Mesenchymal stem cell (in vitro differentiated cells and primary cell): Measurements from ENCODE around the gene DCUN1D1.

ENCODE experiments used
- DNase-seq: peaks from one replicate; pipeline ENCODE4 v3.0.0-alpha.2; 2013
- H2AFZ ChIP-seq: one replicate; pipeline ENCODE4 v1.6.1; 2013; ENCODE audit warnings: low read depth, mild to moderate bottlenecking, control low read depth, inconsistent platforms, low read length, moderate library complexity
- H2AK5ac ChIP-seq: 2 replicates; pipeline ENCODE4 v1.6.1; 2013; ENCODE audit warnings: low read length, moderate library complexity, mild to moderate bottlenecking, inconsistent platforms; ENCODE audit not compliant: severe bottlenecking
- H2BK120ac ChIP-seq: one replicate; pipeline ENCODE4 v1.6.1; 2013; ENCODE audit warnings: low read depth, mild to moderate bottlenecking, inconsistent platforms, low read length, moderate library complexity
- H2BK12ac ChIP-seq, 2 experiments: one replicate each; pipeline ENCODE4 v1.6.1; 2013; ENCODE audit warnings: inconsistent platforms in 2 of 2, low read length in 2 of 2, mild to moderate bottlenecking in 2 of 2, moderate library complexity in 2 of 2, control low read depth in 1 of 2
- H2BK15ac ChIP-seq: one replicate; pipeline ENCODE4 v1.6.1; 2013; ENCODE audit warnings: mild to moderate bottlenecking, low read depth, inconsistent platforms; ENCODE audit not compliant: poor library complexity, severe bottlenecking
- H2BK5ac ChIP-seq: 2 replicates; pipeline ENCODE4 v1.6.1; 2013; ENCODE audit warnings: low read depth, mild to moderate bottlenecking, low read length, control low read depth, inconsistent platforms; ENCODE audit not compliant: poor library complexity, severe bottlenecking
- H3K14ac ChIP-seq, 2 experiments: one replicate each; pipeline ENCODE4 v1.6.1; 2013; ENCODE audit warnings: inconsistent platforms in 2 of 2, low read length in 2 of 2, control low read depth in 1 of 2, mild to moderate bottlenecking in 1 of 2, moderate library complexity in 1 of 2
- H3K18ac ChIP-seq, 2 experiments: one replicate each; pipeline ENCODE4 v1.6.1; 2013; ENCODE audit warnings: inconsistent platforms in 2 of 2, low read length in 2 of 2, control low read depth in 1 of 2, low read depth in 1 of 2, mild to moderate bottlenecking in 1 of 2
- H3K23ac ChIP-seq, 2 experiments: one replicate each; pipeline ENCODE4 v1.6.1; 2013; ENCODE audit warnings: inconsistent platforms in 2 of 2, low read length in 2 of 2, mild to moderate bottlenecking in 2 of 2, moderate library complexity in 2 of 2, control low read depth in 1 of 2
- H3K27ac ChIP-seq: 2 replicates; pipeline ENCODE4 v1.5.1; 2013; ENCODE audit warnings: mild to moderate bottlenecking, moderate library complexity, low read length, control low read depth, inconsistent platforms; ENCODE audit not compliant: poor library complexity, severe bottlenecking
- H3K27me3 ChIP-seq, 2 experiments: 2 replicates each; pipeline versions ENCODE4 v1.6.1 to v1.7.0; 2013; ENCODE audit warnings: low read length in 2 of 2, mild to moderate bottlenecking in 2 of 2, moderate library complexity in 2 of 2, control low read depth in 1 of 2, inconsistent platforms in 1 of 2; ENCODE audit not compliant: control insufficient read depth in 1 of 2, insufficient read depth in 1 of 2
- H3K36me3 ChIP-seq, 2 experiments: 2 replicates each; pipeline versions ENCODE4 v1.6.1 to v1.7.0; 2013; ENCODE audit warnings: low read length in 2 of 2, control low read depth in 1 of 2, inconsistent platforms in 1 of 2, low read depth in 1 of 2, mild to moderate bottlenecking in 1 of 2; ENCODE audit not compliant: insufficient read depth in 2 of 2, control insufficient read depth in 1 of 2
- H3K4ac ChIP-seq, 2 experiments: one replicate each; pipeline ENCODE4 v1.6.1; 2013; ENCODE audit warnings: inconsistent platforms in 2 of 2, low read length in 2 of 2, mild to moderate bottlenecking in 2 of 2, moderate library complexity in 2 of 2, control low read depth in 1 of 2, low read depth in 1 of 2
- H3K4me1 ChIP-seq: 2 replicates; pipeline ENCODE4 v1.6.1; 2013; ENCODE audit warnings: low read depth, low read length, control low read depth; ENCODE audit not compliant: control insufficient read depth, insufficient read depth
- H3K4me2 ChIP-seq: 2 replicates; pipeline ENCODE4 v1.6.1; 2013; ENCODE audit warnings: low read length, mild to moderate bottlenecking, inconsistent platforms; ENCODE audit not compliant: poor library complexity, severe bottlenecking
- H3K4me3 ChIP-seq, 2 experiments: 2 replicates each; pipeline versions ENCODE4 v1.5.1 to v1.7.0; 2013; ENCODE audit warnings: low read length in 2 of 2, mild to moderate bottlenecking in 2 of 2, control low read depth in 1 of 2, low read depth in 1 of 2; ENCODE audit not compliant: insufficient read depth in 1 of 2
- H3K79me1 ChIP-seq: replicated peaks from 2 replicates; pipeline ENCODE4 v1.6.1; 2013; ENCODE audit warnings: mild to moderate bottlenecking, control low read depth, low read length, inconsistent platforms; ENCODE audit not compliant: poor library complexity, severe bottlenecking
- H3K9ac ChIP-seq: 2 replicates; pipeline ENCODE4 v1.7.0; 2013; ENCODE audit warnings: mild to moderate bottlenecking, low read length, moderate library complexity
- H3K9me3 ChIP-seq: 2 replicates; pipeline ENCODE4 v1.7.0; 2013; ENCODE audit warnings: mild to moderate bottlenecking, low read length; ENCODE audit not compliant: control insufficient read depth
- H4K8ac ChIP-seq: one replicate; pipeline ENCODE4 v1.6.1; 2013; ENCODE audit warnings: inconsistent platforms, mild to moderate bottlenecking, low read length, moderate library complexity
- H4K91ac ChIP-seq: one replicate; pipeline ENCODE4 v1.6.1; 2013; ENCODE audit warnings: mild to moderate bottlenecking, low read length, inconsistent platforms
- WGBS: methylation state at CpG from one replicate; pipeline ENCODE4 v1.1.7; 2013; ENCODE audit warnings: mixed read lengths; 5-methylcytosine and 5-hydroxymethylcytosine counted together

The DCUN1D1 gene

GRCh38 chr3:182936918-182937285, 43.4 kb downstream of the DCUN1D1 start:
- no peak for DNase-seq
- Histone ChIP-seq H3K18ac (no peak overlapping the region), H4K8ac (no peak overlapping the region), H2AK5ac (no peak overlapping the region), H3K27ac (no peak overlapping the region), H4K91ac (no peak overlapping the region), H2BK15ac (no peak overlapping the region), H2AFZ (no peak overlapping the region), H3K23ac (no peak overlapping the region), H3K4me1 (no peaks in the 10 kb centered on the region), H3K27me3 (no peaks in the 10 kb centered on the region), H2BK12ac (no peak overlapping the region), H3K4me3 (no peak overlapping the region), H2BK120ac (no peak overlapping the region), H3K9me3 (peaks cover 8% of the 10 kb centered on the region), H2BK5ac (no peak overlapping the region), H3K36me3 (peaks cover 0 to 22% of the 10 kb centered on the region in 2 experiments), H3K79me1 (peaks cover 3% of the 10 kb centered on the region), H3K4ac (no peak overlapping the region), H3K9ac (no peak overlapping the region), H3K4me2 (no peak overlapping the region), H3K14ac (no peak overlapping the region)
- WGBS = no CpG with 5 or more reads among the region's 1 CpG

GRCh38 chr3:182936239-182936917, 44.0 kb downstream of the DCUN1D1 start:
- H4K91ac ChIP-seq = no peak overlapping the region
- H3K18ac ChIP-seq = no peak overlapping the region
- peaks cover 9% of the 10 kb centered on the region for H3K9me3 ChIP-seq
- no peak overlapping the region for H4K8ac ChIP-seq
- H2BK15ac ChIP-seq = no peak overlapping the region
- no peaks in the 10 kb centered on the region for H3K4me1 ChIP-seq
- 80% methylated on average over 3 of the region's 4 CpGs for WGBS
- H3K27ac ChIP-seq = no peak overlapping the region
- no peak overlapping the region for H3K14ac ChIP-seq
- peaks cover 0 to 22% of the 10 kb centered on the region in 2 experiments for H3K36me3 ChIP-seq
- H2AFZ ChIP-seq = no peak overlapping the region
- no peak overlapping the region for H3K4me2 ChIP-seq
- H3K23ac ChIP-seq = no peak overlapping the region
- no peak overlapping the region for H3K4ac ChIP-seq
- no peak overlapping the region for H2BK12ac ChIP-seq
- no peaks in the 10 kb centered on the region for H3K27me3 ChIP-seq
- peaks cover 3% of the 10 kb centered on the region for H3K79me1 ChIP-seq
- H2AK5ac ChIP-seq = no peak overlapping the region
- no peak overlapping the region for H3K4me3 ChIP-seq
- no peak overlapping the region for H2BK120ac ChIP-seq
- DNase-seq = no peak
- no peak overlapping the region for H2BK5ac ChIP-seq
- no peak overlapping the region for H3K9ac ChIP-seq

- no peak overlapping the region for H3K4me3 ChIP-seq
- no peak overlapping the region for H3K18ac ChIP-seq
- peaks cover 9% of the 10 kb centered on the region for H3K9me3 ChIP-seq
- H4K8ac ChIP-seq = no peak overlapping the region
- DNase-seq = no peak
- no peak overlapping the region for H2BK120ac ChIP-seq
- peaks cover 3% of the 10 kb centered on the region for H3K79me1 ChIP-seq
- no peak overlapping the region for H2AFZ ChIP-seq
- no peaks in the 10 kb centered on the region for H3K4me1 ChIP-seq
- H3K23ac ChIP-seq = no peak overlapping the region
- H3K4me2 ChIP-seq = no peak overlapping the region
- H2AK5ac ChIP-seq = no peak overlapping the region
- H3K36me3 ChIP-seq = peaks cover 3 to 22% of the 10 kb centered on the region in 2 experiments
- H3K27ac ChIP-seq = no peak overlapping the region
- H4K91ac ChIP-seq = no peak overlapping the region
- no peak overlapping the region for H2BK12ac ChIP-seq
- H3K9ac ChIP-seq = no peak overlapping the region
- H3K27me3 ChIP-seq = no peaks in the 10 kb centered on the region
- WGBS = 59% methylated on average over 3 of the region's 3 CpGs
- H2BK5ac ChIP-seq = no peak overlapping the region
- H3K14ac ChIP-seq = no peak overlapping the region
- no peak overlapping the region for H2BK15ac ChIP-seq
- H3K4ac ChIP-seq = no peak overlapping the region
These were observed 44.5 kb downstream of the DCUN1D1 start for GRCh38 chr3:182935803-182936202.

- H3K23ac ChIP-seq = no peak overlapping the region
- no peaks in the 10 kb centered on the region for H3K79me1 ChIP-seq
- WGBS = 97% methylated on average over 3 of the region's 3 CpGs
- peaks cover 0 to under 1% of the 10 kb centered on the region in 2 experiments for H3K36me3 ChIP-seq
- no peak overlapping the region for H3K27ac ChIP-seq
- no peak overlapping the region for H3K18ac ChIP-seq
- H3K4ac ChIP-seq = no peak overlapping the region
- H2BK5ac ChIP-seq = no peak overlapping the region
- H4K91ac ChIP-seq = no peak overlapping the region
- no peaks in the 10 kb centered on the region for H3K9me3 ChIP-seq
- no peak overlapping the region for H3K4me3 ChIP-seq
- no peak overlapping the region for H2AFZ ChIP-seq
- H2BK15ac ChIP-seq = no peak overlapping the region
- no peak overlapping the region for H3K14ac ChIP-seq
- H3K9ac ChIP-seq = no peak overlapping the region
- no peak overlapping the region for H2BK120ac ChIP-seq
- H2AK5ac ChIP-seq = no peak overlapping the region
- H3K4me1 ChIP-seq = no peaks in the 10 kb centered on the region
- H4K8ac ChIP-seq = no peak overlapping the region
- DNase-seq = no peak
- no peak overlapping the region for H3K4me2 ChIP-seq
- no peaks in the 10 kb centered on the region for H3K27me3 ChIP-seq
- no peak overlapping the region for H2BK12ac ChIP-seq
These were observed 54.4 kb downstream of the DCUN1D1 start for GRCh38 chr3:182925944-182926337.
